HepG2 (cell line): ENCODE results near the gene ANP32A. TPM values are rescaled to one million over a fixed set of nuclear protein-coding genes. Genes with fewer than 3 reads are reported as not detected.

Experiments
- GABPB1 ChIP-seq: IDR thresholded peaks from 2 replicates; pipeline ENCODE4 v1.6.1; 2016; ENCODE audit warnings: mild to moderate bottlenecking, missing genetic modification reagents, moderate library complexity, missing compliant biosample characterization
- HDAC1 ChIP-seq: sonication (generic); formaldehyde crosslinking; IDR thresholded peaks from 2 replicates; pipeline ENCODE4 v1.5.1; 2020; ENCODE audit warnings: mild to moderate bottlenecking, missing genetic modification reagents
- HNRNPK ChIP-seq: fragments of 200-400 bp; formaldehyde crosslinking; IDR thresholded peaks from 2 replicates; pipeline ENCODE4 v1.6.1; 2018; ENCODE audit warnings: low read length, low read depth, moderate library complexity, mild to moderate bottlenecking; ENCODE audit not compliant: poor library complexity, severe bottlenecking
- NFKBIZ ChIP-seq: IDR thresholded peaks from 2 replicates; pipeline ENCODE4 v1.6.1; 2018; ENCODE audit warnings: missing genetic modification reagents, missing compliant biosample characterization
- NR3C1 ChIP-seq: sonication (generic); formaldehyde crosslinking; IDR thresholded peaks from 2 replicates; pipeline ENCODE4 v1.4.0; 2020; ENCODE audit warnings: missing genetic modification reagents
- PITX1 ChIP-seq: sonication (generic); formaldehyde crosslinking; IDR thresholded peaks from 2 replicates; pipeline ENCODE4 v1.5.1; 2020; ENCODE audit warnings: mild to moderate bottlenecking, missing genetic modification reagents
- POLR2G ChIP-seq: fragments of 200-400 bp; formaldehyde crosslinking; IDR thresholded peaks from 2 replicates; pipeline ENCODE4 v1.6.1; 2018; ENCODE audit warnings: mild to moderate bottlenecking, low read depth, low read length, moderate library complexity
- SAP130 ChIP-seq: IDR thresholded peaks from 2 replicates; pipeline ENCODE4 v1.6.1; 2016; ENCODE audit warnings: low read depth
- SIX4 ChIP-seq: sonication (generic); formaldehyde crosslinking; IDR thresholded peaks from 2 replicates; pipeline ENCODE4 v1.4.0; 2020; ENCODE audit warnings: missing genetic modification reagents
- SP1 ChIP-seq, 2 experiments: fragments of 450-650 bp in 1 of 2; sonication (generic) in 1 of 2; formaldehyde crosslinking in 1 of 2; IDR thresholded peaks; 2 replicates each; pipeline versions ENCODE4 v1.4.0 to v1.6.1; 2016 to 2020; ENCODE audit warnings: missing genetic modification reagents in 1 of 2
- SP5 ChIP-seq: IDR thresholded peaks from 2 replicates; pipeline ENCODE4 v1.6.1; 2016; ENCODE audit warnings: low read depth, borderline replicate concordance
- TFDP2 ChIP-seq: sonication (generic); formaldehyde crosslinking; IDR thresholded peaks from 2 replicates; pipeline ENCODE4 v1.4.0; 2020; ENCODE audit warnings: missing genetic modification reagents
- TFE3 ChIP-seq: IDR thresholded peaks from 2 replicates; pipeline ENCODE4 v1.6.1; 2016
- ZBTB14 ChIP-seq: sonication (generic); formaldehyde crosslinking; IDR thresholded peaks from 2 replicates; pipeline ENCODE4 v1.4.0; 2020; ENCODE audit warnings: missing genetic modification reagents
- ZBTB7B ChIP-seq: sonication (generic); formaldehyde crosslinking; IDR thresholded peaks from 2 replicates; pipeline ENCODE4 v1.4.0; 2020; ENCODE audit warnings: missing genetic modification reagents
- ZHX1 ChIP-seq: sonication (generic); formaldehyde crosslinking; IDR thresholded peaks from 2 replicates; pipeline ENCODE4 v1.8.1; 2022; ENCODE audit warnings: low read depth, mild to moderate bottlenecking, missing genetic modification reagents
- ZNF558 ChIP-seq: sonication (generic); formaldehyde crosslinking; IDR thresholded peaks from 2 replicates; pipeline ENCODE4 v1.9.0; 2022; ENCODE audit warnings: mild to moderate bottlenecking, missing genetic modification reagents, borderline replicate concordance
- ZNF605 ChIP-seq: sonication (generic); formaldehyde crosslinking; IDR thresholded peaks from 2 replicates; pipeline ENCODE4 v1.8.0; 2022; ENCODE audit warnings: mild to moderate bottlenecking, missing genetic modification reagents
- ZNF691 ChIP-seq: sonication (generic); formaldehyde crosslinking; IDR thresholded peaks from 2 replicates; pipeline ENCODE4 v1.4.0; 2020; ENCODE audit warnings: missing genetic modification reagents, low read depth, mild to moderate bottlenecking, borderline replicate concordance
- ZNF773 ChIP-seq: sonication (generic); formaldehyde crosslinking; IDR thresholded peaks from 2 replicates; pipeline ENCODE4 v1.4.0; 2020; ENCODE audit warnings: missing genetic modification reagents, borderline replicate concordance
- polyA plus RNA-seq, 8 experiments: library from polyadenylated mRNA; depleted of rRNA in 3 of 8; stranded (reverse) in 7 of 8; unstranded in 1 of 8; fragments of >200 nt; fragmentation: Illumina TruSeq in 4 of 8; extraction: Trizol in 4 of 8; gene quantifications; 2 replicates each; pipeline versions ENCODE4 v1.2.1 to v1.2.3, GENCODE V29; 2011 to 2016; ENCODE audit warnings: low read depth in 4 of 8, missing spikeins in 1 of 8, mixed read lengths in 1 of 8; ENCODE audit not compliant: insufficient read depth in 1 of 8
- total RNA-seq, 5 experiments: library from RNA; depleted of rRNA; stranded (reverse); fragments of >200 nt; fragmentation: Illumina TruSeq; extraction: Trizol; gene quantifications; 2 replicates each; pipeline ENCODE4 v1.2.3, GENCODE V29; 2016; ENCODE audit warnings: low read depth in 1 of 5

ANP32A gene
- total and polyA plus RNA-seq, 2 of the 13 experiments (the other 11 are each of a cell fraction or from before 2014, with no cell fraction given): 60.6 to 206 TPM

- TF ChIP-seq NFKBIZ (no peak), ZHX1 (CRISPR knock-in tag) (no peak), HDAC1 (CRISPR knock-in tag) (no peak), SAP130 (CRISPR knock-in tag) (peak; percentile 52; the same call in 1 of the 2 replicates), TFE3 (CRISPR knock-in tag) (0 out of 2 replicates have a peak, but pooled peaks have one; percentile 21), ZNF691 (CRISPR knock-in tag) (no peak), SP1 (IDR thresholded peaks at IDR 0.05) (no peak), SP1 (CRISPR knock-in tag; IDR thresholded peaks at IDR 0.05) (peak; percentile 43; the same call in 1 of the 2 replicates), ZNF605 (0 out of 2 replicates have a peak, but pooled peaks have one; percentile 1), ZNF558 (peak; percentile 18; the same call in 1 of the 2 replicates), ZBTB7B (peak; percentile 35; the same call in 1 of the 2 replicates), POLR2G (peak; percentile 64; the same call in 1 of the 2 replicates), SP5 (CRISPR knock-in tag) (0 out of 2 replicates have a peak, but pooled peaks have one; percentile 9), ZBTB14 (0 out of 2 replicates have a peak, but pooled peaks have one; percentile 16), ZNF773 (CRISPR knock-in tag) (0 out of 2 replicates have a peak, but pooled peaks have one; percentile 34), GABPB1 (CRISPR knock-in tag) (peak; percentile 52), PITX1 (CRISPR knock-in tag) (0 out of 2 replicates have a peak, but pooled peaks have one; percentile 38), TFDP2 (no peak; the same call in 1 of the 2 replicates), HNRNPK (peak; percentile 2), NR3C1 (CRISPR knock-in tag) (no peak), SIX4 (CRISPR knock-in tag) (no peak)
Measured at GRCh38 chr15:68818066-68818768, 2.5 kb downstream of the ANP32A start (continued).
